GM19468 (cell line): ENCODE data around the gene PHF12.

Experiments
- ATAC-seq: cut with Tn5 transposase; IDR thresholded peaks from one replicate; pipeline ENCODE4 v1.9.1; 2021; ENCODE audit warnings: mild to moderate bottlenecking, moderate library complexity, moderate number of reproducible peaks; ENCODE audit not compliant: unreplicated experiment; ENCODE audit errors: extremely low read depth

PHF12 gene

DNA sequence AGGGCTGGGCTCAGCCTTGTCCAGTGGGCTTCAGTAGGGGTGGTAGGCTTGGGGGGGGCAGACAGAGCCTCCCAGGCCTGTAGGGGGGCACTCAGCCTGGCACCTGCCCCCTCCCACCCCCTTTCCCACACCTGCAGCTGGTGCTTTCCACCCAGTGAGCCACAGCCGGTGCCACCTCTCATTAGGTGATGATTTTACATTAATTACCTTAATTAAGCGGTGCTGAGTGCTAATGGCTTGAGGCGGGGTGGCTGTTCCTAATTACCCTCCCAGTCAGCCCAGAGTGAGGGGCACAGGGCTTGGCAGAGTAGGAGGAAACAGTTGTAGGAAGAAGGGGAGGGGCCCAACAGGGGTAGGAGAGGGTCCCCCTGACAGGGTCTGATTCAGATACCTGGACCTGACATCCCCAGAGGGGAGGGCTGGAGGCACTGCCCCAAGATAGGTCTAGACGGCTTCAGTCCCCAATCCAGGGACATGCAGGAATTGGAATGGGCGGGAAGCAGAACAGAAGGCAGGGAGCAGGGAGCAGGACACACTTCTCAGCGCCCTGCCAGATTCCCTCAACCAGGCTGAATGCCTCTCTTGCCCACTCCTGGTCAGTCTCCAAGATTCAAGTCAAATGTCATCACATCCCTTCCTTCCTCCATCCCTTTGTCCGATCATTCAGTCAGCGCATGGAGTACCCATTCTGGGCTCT lies 26.5 kb upstream of the PHF12 start:
- no peak for ATAC-seq

DNA sequence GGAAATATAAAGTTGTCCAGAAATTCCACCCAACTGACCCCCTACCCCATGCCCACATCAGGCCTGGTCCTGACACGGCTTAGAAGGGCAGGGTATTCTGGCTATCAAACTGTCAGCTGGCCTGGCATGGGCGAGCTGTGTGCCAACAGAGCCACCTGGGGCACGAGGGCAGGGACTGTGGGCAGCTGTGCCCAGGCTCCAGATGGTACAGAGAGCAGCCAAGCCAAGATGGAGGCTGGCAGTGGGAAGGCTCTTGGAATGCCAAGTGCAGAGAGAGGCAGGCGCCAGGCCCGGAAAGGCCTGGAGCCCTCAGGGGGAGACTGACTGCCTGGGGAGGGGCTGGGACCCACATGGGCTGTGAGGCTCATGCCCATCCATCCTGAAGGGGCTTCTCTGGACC lies 24.3 kb upstream of the PHF12 start:
- ATAC-seq, result no peak

DNA sequence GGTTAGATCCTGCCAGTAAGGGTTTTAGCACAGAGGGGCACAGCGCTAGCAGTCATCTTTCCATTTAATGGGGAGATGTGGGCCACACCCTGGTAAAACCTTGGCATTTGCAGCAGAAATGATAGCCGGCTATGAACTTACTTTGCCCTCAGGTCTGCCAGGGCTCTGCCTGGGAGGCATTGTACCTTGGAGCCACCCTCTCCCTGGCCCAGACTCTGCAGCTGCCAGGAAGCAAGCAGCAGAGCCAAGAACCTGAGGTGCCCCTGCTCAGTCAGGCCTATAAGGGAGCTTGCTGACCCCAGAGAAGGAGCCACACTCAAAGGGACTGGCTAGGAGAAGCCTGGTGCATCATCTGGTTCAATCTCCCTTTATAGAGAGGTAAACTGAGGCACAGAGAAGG lies 23.7 kb upstream of the PHF12 start:
- no peak for ATAC-seq

DNA sequence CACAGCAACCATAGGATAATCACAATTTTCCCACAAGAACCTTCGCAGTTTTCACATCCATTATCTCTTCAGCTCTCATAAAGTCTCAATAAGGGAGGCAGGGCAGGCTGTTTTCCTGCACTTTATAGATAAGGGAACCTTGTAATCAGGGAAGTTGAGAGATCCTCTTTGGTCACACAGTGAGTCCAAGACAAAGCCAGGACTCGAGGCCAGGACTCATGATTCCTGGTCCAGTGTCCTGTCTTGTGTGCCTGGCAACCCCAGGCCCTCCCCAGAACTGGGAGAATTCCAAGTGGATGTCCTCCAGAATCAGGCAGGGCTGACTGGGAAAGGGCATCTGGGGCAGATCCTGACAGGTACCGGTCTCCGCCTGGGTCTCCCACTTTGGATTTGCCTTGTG lies 23.1 kb upstream of the PHF12 start:
- no peak for ATAC-seq

DNA sequence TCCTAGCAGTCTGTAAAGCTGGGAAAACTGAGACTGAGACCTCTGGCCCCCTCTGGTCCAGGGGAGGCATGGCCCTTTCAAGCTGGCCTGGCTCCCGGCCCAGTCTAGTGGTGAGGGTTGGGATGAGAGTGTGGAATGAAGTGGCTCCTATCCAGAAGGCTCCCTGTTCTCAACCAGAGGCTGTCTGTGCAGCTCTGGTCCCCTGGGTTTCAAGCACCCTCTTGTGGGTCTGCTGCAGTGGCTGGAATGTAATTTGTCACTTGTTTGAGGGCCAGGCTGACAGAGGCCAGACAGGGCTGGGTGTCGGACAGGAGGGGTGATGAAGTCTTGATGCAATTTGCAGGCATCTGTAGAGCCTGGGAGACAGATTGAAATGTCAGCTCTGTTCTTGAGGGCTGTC lies 22.1 kb upstream of the PHF12 start:
- no peak for ATAC-seq

DNA sequence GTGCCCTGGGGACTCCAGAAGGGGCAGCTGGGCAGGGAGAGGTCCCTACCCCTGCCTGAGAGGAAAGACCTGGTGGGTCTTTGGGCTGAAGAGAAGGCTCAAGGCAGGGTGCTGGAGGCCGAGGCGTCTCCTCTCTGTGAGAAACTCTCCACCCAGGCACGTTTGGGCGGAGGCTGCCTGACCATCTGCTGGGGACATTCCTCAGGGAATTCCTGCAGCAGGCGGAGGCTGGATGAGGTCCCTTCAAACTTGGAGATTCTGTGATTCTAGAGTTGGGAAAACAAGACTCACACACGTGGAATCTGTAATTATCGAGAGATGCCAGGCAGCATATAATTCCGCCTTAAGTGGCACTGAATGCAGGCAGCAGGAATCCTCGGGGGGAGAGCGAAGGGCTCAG lies 21.1 kb upstream of the PHF12 start:
- no peak for ATAC-seq

DNA sequence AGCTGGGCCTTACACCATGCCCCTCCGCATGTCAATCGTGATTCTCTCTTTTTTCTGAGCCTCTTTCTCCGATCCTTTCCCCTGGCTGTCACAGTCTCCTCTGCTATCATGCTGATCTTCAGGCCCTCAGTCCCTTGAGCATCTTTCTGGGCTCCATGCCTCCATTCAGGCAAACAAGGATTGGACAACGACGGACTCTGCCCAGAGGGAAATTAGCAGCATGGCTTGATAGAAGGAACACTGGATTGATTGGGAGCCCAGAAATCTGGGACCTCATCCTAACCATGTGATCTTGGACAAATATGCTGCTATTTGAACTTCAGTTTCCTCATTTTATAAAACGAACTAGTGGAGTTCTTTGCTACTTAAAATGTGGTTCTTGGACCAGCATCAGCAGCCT lies 19.6 kb upstream of the PHF12 start:
- ATAC-seq, result no peak

DNA sequence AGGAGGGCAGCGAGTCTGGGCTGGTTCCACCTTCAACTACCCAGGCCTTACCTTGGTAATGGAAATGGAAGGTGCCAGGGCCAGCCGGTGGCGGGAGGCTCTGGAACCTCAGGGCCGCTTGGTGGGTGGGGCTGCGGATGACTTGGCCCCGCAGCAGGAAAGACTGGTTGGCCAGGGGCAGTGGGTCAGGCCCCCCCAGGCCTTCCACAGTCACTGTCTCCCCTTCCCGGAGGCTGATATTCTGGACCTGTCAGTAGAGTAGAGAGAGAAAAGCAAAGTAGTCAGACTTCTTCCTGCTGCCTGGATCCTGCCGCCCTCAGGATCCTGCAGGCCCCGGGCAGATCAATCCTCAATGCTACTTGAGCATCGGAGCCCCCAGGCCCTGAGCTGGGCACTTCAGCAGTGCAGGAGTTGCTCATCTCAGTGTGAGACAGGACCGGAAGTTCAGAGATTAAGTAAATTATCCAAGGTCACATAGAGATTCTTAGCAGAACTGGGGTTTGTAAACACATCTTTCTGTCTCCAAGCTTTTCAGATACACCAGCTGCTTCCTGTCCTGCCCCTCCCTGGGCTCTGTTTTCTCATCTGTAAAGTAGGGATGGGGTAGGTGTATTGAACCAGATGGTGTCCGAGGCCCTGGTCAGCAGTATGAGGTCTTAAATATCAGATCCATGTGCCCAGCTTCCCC lies 18.5 kb upstream of the PHF12 start:
- no peak for ATAC-seq

DNA sequence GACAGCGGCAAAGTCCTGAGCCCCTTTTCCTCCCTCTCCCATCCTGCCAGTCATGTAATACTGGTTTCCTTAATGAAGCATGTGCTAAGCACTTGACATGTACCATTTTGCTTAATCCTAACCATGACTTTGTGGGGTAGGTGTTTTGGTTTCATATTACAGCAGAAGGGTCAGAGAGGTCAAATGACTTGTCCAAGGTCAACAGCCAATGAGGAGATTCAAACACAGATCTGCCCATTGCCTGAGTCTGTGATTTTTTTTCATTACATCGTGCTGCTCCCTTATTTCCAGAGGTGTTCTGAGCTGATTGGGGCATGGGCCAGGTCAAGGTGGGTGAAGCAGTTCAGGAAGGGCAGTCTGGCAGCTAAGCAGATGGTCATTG lies 17.6 kb upstream of the PHF12 start:
- no peak for ATAC-seq

DNA sequence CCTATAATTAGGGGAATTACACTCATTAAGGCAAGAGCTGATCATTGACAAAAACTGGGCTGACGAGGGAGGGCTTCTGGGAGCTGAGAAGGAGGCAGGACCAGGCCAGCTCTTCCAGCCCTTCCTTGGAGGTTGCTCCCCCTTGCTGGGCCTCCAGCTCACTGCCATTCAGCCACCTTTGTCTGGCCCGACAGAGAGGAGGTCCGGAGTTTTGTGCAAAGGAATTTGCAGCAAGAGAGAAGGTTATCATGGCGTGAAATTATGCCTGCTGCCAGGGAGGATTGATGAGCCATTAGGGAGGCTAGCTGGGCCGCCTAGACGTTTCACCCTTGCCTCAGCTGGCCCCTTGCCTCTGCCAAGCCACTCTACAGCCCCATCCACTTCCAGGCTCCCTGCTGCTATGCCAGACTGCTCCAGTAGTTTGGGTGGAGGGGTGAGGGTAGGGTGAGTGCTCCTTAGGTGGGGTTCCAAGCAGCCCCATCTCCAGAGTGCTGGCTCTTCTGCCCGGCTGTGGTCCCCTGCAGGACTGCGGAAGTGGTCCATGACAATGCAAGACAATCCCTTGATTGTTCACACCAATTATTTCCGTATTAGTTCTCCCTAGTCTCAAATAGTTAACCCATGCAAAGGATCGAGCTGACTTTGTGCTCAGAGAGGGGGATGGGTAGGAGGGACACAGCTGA lies 17.1 kb upstream of the PHF12 start:
- no peak for ATAC-seq

DNA sequence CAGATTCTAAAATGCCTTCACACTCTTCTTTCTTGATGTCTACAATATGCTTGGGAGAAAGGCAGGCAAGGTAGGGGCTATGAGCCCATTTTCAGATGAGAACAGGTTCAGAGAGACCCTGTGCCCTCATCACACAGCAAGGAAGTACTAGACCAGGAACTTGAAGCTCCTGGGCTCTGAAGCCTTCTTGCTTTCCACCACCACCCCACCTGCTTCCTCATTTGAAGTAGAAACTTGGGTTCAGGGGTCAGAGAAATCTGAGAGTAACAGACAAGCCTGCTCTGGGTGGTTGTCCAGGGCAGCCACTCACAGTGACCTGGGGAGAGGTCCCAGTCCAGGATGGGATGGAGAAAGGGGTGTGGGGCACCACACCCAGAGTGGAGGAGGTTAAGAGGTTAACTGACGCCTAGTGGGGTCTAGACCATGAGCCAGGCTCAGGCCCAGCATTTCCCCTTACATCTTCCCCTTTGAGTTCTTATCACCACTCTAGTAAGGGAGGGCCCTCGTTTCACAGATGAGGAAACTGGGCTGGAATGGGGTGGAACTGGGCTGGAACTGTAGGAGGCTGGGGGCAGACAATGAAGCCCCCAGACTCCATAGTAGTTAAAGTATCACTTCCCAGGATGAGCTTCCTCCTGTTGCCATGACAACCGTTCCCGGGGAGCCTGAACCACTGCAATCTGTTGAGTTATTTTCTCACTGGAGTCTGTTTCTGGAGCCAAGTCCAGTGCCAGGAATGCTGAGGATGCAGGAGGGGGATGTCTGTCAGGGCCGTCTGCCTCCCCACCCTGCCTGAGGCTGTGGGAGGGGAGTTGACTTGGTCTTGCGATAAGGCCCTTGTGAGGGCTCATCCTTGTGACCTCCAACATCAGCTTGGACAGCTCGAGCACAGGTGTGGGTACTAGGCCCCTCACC lies 16.2 kb upstream of the PHF12 start:
- no peak for ATAC-seq

DNA sequence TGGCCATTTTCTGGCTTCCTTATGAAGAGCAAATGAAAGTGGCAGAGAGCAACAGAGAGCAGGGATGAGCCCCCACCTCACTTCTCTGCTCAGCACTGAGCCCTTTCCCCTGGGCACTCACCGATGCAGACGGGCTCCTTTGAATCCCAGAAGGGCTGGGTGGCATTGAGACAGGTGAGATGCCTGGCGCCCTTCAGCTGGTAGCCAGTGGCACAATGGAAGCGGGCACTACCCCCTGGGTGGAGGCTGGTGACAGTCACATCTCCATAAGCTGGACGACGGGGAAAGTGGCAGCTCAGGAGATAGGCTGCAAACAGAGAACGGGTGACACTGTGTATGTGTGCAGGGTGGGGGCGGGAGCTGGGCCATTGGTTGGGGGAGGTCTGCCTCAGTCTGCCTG lies 12.5 kb upstream of the PHF12 start:
- no peak for ATAC-seq

DNA sequence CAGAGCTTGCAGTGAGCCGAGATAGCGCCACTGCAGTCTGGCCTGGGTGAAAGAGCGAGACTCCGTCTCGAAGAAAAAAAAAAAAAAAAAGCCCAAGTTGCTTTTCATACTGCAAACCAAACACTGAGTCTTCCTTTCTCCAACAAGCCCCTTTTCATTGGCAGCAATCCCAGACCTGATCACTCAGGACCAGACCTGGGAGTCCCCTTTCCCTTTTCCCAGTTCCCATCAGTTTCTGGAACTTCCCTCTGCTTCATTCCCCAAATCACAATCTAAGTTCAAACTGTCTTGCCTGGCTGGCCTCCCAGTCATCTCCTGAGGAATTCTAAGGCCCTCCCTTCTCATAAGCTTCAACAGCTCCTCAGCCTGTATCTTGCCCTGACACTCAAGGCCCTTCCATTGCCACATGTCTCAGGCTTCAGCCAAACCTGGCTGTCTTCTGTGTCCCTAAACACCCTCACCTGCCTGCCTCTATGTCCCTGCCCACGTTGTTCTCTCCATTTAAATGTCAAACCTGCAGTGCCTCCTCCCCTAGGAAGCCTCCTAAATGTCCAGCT lies 11.8 kb upstream of the PHF12 start:
- no peak for ATAC-seq

DNA sequence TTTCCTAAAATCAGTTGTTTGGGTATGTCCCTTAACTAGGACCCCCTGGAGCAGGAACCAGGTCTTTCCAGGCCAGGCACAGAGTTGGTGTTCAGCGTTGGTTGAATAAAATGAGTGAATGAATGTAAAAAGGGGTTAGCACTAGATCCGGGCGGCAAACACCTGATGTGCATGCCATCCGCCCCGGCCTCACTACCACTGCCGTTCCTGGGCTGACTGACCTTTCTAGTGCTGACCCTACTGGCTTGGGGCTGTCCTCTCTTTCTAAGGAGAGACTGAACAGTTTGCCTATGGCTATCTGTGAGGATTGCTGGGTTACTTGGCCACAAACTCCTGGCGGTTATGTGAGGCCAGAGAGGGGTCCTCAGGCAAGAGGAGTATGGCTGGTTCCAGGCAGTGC lies 10.1 kb upstream of the PHF12 start:
- no peak for ATAC-seq

DNA sequence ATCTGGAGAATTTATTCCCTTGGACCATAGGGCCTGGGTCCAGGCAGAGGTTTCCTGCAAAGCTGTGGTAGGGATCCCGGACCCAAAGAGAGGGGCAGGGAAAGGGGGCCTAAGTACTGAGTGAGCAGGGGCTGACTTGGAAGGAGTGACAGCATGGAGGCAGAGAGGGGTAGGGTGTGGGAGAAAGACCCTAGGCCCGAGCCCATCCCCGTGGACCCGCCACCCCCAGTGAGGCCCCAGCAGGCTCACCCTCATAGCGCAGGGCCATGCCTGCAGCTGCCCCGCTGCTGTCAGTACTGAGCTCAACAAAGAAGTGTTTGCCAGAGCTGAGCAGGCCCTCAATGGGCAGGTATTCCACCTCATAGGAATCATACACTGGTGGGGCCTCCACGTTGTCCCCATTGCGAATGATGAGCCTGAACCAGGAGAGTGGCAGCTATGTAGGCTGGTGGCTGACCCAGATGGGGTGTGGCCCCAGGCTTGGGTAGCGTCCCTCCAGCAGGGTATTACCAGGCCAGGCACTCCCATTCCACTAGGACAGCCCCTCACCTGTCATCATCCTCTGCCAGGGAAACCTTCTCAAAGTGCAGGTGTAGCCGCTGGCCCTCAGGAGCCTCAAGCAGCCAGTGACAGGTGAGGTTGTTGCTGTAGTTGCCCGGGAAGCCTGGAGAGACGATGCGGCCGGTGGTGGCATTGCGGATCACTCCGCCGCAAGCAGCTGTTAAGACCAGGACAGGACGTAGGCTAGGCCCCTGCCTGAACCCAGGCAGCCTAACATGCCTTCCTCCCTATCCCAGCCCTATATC lies 9.1 kb upstream of the PHF12 start:
- no peak for ATAC-seq

DNA sequence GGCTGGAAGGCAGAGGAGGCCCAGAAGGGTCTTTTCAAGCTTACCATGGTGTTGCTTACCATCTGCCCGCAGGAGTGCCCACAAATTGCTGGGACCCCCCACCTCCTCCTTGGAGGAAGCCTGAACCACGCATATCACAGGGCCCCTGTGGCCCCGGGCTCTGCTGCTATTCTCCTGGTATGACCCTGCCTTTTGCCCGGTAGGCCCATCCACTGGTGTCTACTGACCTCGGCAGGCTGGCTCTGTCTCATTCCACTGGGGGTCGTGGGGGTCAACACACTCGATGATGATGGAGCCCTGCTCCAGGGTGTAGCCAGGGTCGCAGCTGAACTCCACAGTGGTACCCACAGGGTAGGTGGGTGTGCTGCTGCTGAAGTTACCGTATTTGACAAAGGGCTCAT lies 8.2 kb upstream of the PHF12 start:
- no peak for ATAC-seq

DNA sequence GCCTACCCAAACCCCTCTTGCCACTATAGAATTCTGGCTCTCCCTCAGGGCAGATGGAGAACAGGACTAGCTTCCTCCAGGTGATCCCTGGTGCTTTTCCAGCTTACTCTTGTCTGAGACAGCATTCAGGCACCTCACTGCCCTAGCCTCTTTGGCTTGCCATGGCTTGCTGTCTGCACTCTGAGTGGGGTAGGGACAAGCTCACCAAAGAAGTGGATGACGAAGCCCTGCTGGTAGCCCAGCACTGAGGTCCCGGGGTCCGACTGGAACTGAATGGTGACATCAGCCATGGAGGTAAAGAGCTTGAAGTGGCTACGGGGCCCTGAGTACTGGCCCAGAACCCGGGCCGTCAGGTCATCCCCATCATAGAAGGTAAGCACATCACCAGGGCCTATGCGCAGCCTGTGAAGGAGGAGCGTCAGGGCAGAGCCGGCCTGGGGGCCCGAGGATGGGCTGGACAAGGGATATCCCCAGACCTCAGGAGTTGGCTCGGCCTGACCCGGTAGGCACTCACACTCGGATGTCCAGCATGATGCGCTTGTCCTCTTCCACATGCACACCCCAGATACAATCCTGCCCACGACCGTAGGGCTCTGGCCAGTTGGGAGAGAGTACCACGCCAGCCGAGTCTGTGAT lies 7.6 kb upstream of the PHF12 start:
- no peak for ATAC-seq

DNA sequence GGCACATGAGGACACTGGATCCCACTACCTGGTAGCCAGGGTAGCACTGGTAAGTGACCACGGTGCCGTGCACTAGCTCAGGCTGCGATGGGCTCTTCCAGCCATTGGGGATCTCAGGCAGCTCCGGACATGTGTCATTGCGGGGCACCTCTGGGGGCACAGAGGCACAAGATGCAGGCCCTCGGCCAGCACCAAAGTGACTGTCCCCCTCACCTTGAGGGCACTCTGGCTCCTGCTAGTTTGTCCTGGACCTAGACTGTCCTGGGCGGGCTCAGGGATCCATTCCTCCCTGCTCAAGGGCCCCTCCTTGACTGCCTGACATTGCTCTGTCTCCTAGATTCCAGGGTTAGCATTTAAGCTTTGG lies 6.7 kb upstream of the PHF12 start:
- no peak for ATAC-seq

DNA sequence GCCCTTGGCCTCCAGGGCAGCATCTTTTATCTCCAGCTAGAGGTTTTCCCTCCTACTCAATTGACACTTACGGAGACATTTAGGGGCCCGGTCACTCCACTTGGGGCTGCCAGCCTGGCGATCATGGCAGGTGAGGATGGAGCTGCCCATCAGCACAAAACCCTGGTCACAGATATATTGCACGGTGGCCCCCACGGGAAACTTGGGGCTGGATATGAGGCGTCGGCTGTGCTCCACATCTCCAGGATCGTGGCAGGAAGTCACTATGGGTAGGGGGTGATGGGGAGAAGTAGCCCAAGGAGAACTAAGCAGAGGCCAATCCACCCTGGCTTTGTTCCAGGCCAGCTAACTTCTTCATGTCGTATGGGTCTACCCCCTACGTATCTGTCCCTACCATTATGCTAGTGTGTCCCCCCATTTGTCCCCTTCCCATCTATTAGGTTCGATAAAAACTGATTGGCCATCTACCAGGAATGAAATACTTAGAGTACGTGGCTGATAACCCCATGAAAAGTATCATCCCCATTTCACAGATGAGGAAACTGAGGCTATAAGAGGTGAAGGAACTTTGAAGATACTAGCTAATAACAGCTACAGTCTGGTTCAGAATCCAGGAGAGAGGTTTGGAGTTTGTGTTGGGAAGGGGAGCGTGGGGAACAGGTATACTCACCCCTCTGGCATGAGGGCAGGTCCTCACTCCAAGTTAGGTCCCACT lies 6.1 kb upstream of the PHF12 start:
- ATAC-seq, result no peak
